KBM-7 (cell line): ENCODE data around the gene PDZD2.
"Not testable (repeated sequence)": the region's sequence is repeated elsewhere in the genome, so short reads cannot be mapped to it uniquely, and the experiment has no call there.

Experiments used
- DNase-seq: peaks from one replicate; pipeline ENCODE4 v3.0.0-alpha.2; 2015
- in situ Hi-C: fragments of 300-500 bp; cut with MboI; formaldehyde crosslinking; loops from 2 replicates; pipeline ENCODE4 v1.14.3; 2020; ENCODE audit warnings: low sequenced_read_pairs, low pct_unique_long_range_greater_than_20kb, mixed read lengths

Gene PDZD2

DNA sequence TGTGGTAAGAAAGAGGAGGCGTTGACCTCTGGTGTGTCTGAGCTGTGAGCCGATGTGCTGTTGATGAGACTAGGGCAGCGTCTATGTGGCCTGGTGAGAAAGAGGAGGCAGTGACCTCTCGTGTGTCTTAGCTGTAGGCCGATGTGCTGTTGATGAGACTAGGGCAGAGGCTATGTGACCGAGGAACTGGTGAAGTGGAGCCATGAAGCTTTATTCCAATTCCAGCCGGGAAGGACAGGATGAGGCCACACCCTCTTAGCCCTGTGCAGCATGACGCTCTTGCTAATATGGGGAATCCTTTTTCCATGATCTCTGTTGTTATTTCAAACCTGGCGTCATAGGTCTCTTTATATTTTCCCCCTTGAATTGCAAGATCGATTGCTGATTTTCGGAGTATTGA, 362.8 kb downstream of the PDZD2 start:
- no peak for DNase-seq
- in situ Hi-C loops = no loop called here

DNA sequence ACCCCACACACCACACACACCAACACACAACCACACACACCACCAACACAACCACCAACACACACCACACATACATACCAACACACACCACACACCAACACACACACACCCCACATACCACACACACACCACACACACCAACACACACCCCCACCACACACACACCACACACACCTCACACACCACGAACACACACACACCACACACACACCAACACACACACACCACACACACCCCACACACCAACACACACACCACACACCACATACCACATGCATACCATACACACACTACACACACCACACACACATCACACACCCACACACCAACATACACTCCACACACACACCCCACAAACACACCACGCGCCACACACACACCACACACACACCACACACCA, 363.8 kb downstream of the PDZD2 start:
- no peak for DNase-seq
- in situ Hi-C loops = no loop called here

DNA sequence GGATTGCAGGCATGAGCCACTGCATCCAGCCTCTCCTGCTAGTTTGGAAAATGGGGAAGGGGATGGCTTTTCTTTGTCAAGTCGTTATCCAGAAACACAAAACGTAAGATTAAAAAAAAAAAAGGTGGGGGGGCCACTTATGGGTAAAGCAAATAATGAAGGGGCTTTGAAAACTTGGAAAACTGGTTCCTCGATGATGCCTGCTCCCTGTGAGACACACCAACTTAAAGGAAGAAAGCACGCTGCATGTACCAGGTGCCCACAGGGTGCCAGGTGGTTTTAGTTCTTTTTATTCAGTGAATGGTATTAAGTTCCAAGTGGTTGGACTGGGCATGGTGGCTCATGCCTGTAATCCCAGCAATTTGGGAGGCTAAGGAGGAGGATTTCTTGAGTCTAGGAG, 365.1 kb downstream of the PDZD2 start:
- in situ Hi-C loops = no loop called here
- no peak for DNase-seq

- in situ Hi-C loops = no loop called here
- DNase-seq = no peak
Measured at GRCh38 chr5:32004404-32004803, 365.5 kb downstream of the PDZD2 start.

DNA sequence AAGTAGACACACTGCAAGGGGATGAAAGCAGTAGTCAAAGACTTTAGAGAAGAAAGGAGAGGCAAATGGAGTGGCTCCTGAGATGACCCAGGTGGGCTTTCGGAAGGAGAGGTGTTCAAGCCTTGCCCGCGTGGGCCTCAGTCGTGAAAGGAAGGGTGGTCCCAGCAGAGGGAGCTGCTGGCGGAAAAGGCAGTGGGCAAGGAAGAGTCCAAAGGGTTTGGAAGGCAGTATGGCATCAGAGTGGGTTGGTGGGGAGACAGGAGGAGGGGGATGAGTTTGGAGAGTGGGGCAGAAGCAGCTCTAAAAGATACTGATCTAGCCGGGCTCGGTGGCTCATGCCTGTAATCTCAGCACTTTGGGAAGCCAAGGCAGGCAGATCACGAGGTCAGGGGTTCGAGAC, 369.8 kb downstream of the PDZD2 start:
- DNase-seq = no peak
- in situ Hi-C loops = no loop called here

GRCh38 chr5:32013658-32014057, 374.7 kb downstream of the PDZD2 start:
- in situ Hi-C loops = no loop called here
- no peak for DNase-seq

- no peak for DNase-seq
- in situ Hi-C loops = no loop called here
Measured at GRCh38 chr5:32014096-32014745, 375.3 kb downstream of the PDZD2 start.

- DNase-seq, in situ Hi-C loops: not testable (repeated sequence)
Measured at GRCh38 chr5:32015262-32015661, 376.3 kb downstream of the PDZD2 start.

DNA sequence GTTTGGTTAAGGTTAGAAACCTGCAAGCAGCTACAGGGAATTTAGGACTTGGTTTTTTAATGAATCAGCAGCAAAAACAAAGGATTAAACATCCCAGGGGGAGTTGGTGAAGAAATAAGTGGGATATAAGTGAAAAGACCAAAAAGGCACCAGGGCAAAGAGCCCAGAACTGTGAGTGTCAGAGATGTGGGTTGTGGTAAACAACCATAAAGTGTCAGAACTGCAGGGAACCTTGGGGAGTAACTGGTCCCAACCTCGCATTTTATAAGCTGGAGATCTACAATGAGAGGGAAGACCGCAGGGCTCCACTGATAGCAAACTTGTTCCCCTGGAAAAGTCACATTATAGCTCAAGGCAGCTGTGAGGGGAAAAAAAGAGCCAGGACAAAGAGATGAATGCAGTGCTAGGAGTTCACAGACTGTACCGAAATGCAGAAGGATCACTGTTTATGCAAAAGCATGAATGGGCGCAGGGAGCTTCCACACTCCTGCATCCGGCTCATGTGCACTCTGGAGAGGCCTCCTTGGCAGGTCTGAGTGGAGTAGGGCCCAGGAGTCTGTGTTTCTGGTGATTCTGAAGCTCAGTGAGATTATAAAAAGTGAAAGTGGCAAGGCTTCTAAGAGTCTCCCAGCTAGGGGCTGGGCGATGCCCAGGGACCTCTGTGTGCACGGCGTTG, 378.9 kb downstream of the PDZD2 start:
- DNase-seq = no peak
- in situ Hi-C loops = no loop called here

DNA sequence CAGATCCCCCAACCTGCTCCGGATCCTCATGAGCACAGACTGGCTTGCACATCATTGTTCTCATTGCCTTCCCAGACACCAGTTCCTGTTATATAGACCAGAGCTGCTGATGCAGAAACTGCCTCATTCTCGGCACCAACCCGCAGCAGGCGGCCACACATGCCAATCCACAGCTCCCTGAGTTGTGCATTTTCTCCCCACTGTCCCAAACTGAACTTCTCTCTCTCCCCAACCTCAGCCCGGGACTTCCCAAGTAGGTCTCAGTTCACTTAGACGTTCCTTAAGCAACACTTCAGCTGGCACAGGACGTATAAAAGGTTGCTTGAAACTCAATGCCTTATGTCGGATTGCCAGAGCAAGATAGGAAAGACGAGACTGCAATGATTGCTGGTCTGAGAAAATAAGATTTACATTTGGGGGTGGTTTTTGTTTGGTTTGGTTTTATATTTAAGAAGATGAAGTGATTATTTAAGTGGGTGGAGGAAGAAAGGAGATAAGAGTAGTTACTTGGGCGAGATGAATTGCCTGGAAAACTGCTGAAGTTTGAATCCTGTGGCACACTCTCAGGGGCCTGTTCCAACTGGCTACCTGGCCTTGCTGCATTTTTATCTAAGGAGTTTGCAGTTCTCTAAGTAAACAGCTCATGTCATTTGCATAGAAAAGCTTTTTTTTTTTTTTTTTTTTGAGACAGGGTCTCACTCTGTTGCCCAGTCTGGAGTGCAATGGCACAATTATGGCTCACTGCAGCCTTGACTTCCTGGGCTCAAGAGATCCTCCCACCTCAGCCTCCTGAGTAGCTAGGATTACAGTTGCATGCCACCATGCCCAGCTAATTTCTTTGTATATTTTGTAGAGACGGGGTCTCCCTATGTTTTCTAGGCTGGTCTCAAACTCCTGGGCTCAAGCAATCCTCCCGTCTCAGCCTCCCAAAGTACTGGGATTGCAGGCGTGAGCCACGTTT, 379.8 kb downstream of the PDZD2 start:
- DNase-seq = no peak
- in situ Hi-C loops = no loop called here

DNA sequence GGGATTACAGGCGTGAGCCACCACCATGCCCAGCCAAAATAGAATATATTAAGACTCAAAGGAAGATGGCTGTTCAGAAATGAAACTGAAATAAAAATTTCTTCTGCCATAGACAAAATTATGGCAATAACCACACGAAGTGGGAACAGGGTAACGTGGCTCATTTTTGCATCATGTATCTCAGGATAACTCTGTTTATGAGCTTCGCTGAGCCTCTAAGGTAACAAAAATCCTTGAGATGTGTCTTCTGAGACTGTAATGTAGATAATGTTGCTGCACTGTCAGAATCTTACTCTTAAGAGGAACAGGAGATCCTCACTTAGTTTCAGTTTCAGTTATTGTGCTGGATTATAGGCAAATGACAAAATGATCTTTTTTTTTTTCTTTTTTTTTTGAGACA, 381.3 kb downstream of the PDZD2 start:
- in situ Hi-C loops = no loop called here
- DNase-seq = no peak

DNA sequence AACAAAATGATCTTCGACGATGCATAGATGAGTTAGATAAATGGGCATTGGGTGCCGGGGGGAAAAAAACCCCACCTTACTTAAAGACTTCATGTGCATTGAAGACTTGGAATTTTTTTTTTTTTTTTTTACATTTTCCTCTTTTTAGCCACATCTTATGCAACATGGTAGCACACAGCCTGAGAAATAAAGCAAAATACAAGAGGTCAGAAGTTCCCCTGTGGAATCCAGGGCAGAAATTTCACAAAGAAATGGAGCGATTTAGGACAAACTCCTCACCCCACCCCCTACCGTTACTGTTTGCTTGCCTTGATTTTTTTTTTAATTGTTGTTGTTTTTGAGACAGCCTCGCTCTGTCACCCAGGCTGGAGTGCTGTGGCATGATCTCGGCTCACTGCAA, 382.0 kb downstream of the PDZD2 start:
- no peak for DNase-seq
- in situ Hi-C loops = no loop called here

DNA sequence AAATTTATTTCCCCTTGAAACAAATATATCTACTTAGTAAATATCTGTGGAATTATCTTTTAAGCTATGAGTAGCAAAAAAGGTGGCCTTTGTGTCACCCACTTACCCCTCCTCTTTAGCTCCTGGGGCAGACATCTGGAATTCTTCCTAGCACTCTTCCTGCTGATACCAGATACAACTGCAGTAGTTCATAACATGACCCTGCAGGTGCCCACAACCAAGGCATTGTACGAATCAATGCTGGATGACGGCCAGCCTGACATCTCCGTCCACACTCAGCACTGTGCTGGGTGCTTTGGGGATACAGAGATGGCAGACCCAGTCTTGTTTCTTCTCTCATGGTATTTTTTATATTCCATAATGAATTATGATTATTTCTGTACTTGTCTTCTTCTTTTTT, 382.8 kb downstream of the PDZD2 start:
- in situ Hi-C loops = no loop called here
- no peak for DNase-seq

DNA sequence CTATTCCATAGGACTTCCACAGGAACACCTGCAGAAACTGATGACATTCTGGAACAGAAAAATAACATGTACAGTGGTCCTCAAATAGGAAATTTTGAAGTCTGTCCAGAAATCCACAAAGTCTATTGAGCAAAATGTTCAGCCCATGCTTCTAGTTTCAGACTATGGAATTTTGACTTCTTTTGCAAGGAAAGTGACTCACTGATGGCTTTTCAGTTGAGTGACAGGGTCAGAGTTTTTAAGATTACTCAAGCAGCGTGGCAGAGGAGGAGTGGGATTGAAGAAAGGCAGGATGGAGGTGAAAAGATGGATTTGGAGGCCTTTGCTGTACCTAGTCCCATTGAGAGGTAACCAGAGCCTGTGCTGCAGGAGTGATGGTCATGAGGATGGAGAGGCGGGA, 383.7 kb downstream of the PDZD2 start:
- in situ Hi-C loops = no loop called here
- DNase-seq = no peak

DNA sequence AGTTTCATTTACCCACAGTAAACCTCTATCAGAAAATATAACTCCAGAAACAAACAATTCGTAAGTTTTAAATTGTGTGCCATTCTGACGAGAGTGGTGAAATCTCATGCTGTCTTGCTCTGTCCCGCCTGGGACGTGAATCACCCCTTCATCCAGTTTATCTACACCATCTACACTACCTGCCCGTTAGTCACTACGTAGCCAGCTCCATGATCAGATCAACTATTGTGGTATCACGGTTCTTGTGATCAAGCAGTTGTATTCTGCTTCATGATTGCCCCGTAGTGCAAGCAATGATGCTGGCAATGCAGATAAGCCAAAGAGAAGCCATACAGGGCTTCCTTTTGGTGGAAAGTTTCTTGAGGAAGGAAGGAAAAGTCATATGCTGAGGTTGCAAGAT, 384.9 kb downstream of the PDZD2 start:
- in situ Hi-C loops = no loop called here
- DNase-seq = no peak

DNA sequence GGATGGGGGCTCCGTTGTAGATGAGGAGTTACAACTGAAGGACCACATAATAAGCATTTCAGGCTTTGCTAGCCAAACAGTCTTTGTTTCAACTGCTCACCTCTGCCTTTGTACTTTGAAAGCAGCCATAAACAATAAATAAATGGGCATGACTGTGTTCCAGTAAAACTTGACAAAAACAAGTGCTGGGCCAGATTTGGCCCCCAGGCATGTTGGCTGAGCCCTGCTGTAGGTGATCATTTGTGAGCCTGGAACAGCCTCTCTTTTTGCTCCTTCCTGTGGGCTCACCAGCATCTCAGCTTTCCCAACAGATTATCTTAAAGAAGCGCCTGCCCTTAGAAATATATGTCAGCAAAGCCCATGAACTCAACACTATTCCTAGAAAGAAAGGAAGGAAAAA, 385.8 kb downstream of the PDZD2 start:
- in situ Hi-C loops = no loop called here
- no peak for DNase-seq

DNA sequence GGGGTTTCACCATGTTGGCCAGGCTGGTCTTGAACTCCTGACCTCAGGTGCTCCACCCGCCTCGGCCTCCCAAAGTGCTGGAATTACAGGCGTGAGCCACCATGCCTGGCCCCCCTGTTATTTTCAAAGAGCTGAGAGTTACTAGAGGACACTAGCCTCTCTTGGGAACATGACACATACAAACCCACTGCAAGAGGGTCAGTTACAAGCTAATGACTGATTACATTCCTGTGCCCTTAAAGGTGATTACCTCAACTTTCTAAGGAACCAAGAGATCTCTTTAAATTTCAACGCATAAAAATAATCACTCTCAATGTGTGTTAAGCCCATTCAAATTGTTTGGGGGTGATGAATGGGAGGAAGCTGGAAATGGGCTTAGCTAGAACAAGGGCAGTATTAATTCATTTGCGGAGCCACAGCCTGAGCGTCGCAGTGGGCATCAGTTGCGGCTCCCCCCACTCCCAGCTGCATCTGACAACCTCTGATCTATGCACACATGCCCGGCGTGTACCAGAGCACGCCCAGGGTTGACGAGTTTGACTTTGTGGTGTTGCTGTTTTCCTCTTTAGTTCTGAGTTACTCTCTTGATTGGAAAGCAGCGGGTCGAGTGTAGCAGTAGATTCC, 388.3 kb downstream of the PDZD2 start:
- DNase-seq = no peak
- in situ Hi-C loops = no loop called here

- DNase-seq = peak; percentile 10
- in situ Hi-C loops = no loop called here
Measured at GRCh38 chr5:32027717-32028458, 389.0 kb downstream of the PDZD2 start.

GRCh38 chr5:32029261-32029660, 390.3 kb downstream of the PDZD2 start:
- in situ Hi-C loops = no loop called here
- no peak for DNase-seq
